GM12892 (cell line): ENCODE results near the gene TTC9C.
A peak's percentile ranks its signal among the peaks of the same experiment; 100 is the strongest.

Experiments
- DNase-seq: peaks from one replicate; pipeline ENCODE4 v3.0.0; 2011; ENCODE audit not compliant: insufficient read length
- FAIRE-seq: peaks from 2 replicates; lab custom pipeline; 2011; peaks lifted over from hg19 to GRCh38; lab: Jason Lieb, UNC
- POLR2A ChIP-seq: IDR thresholded peaks from 2 replicates; pipeline ENCODE4 v1.6.1; 2011; ENCODE audit warnings: low read depth, low read length, control low read depth
- POLR2AphosphoS5 ChIP-seq: IDR thresholded peaks from 2 replicates; pipeline ENCODE4 v1.6.1; 2011; ENCODE audit warnings: low read depth, low read length, control low read depth
- TAF1 ChIP-seq: IDR thresholded peaks from 2 replicates; pipeline ENCODE4 v1.6.1; 2011; ENCODE audit warnings: low read depth, mild to moderate bottlenecking, control low read depth, low read length, borderline replicate concordance

The TTC9C gene

GRCh38 chr11:62715150-62716130 is 12.8 kb upstream of the TTC9C start:
- DNase-seq (no peak), FAIRE-seq (no peak)
- TF ChIP-seq TAF1 (no peak), POLR2AphosphoS5 (no peak)

- DNase-seq = no peak
These were observed 12.1 kb upstream of the TTC9C start for GRCh38 chr11:62716206-62716605.

GRCh38 chr11:62716816-62717215 is 11.5 kb upstream of the TTC9C start:
- FAIRE-seq = no peak
- DNase-seq = no peak
- no peak for TF ChIP-seq POLR2AphosphoS5
- no peak for TF ChIP-seq TAF1
- TF ChIP-seq POLR2A = no peak

More at GRCh38 chr11:62716206-62716605, 12.1 kb upstream of the TTC9C start:
- TF ChIP-seq POLR2AphosphoS5 (no peak), POLR2A (no peak), TAF1 (no peak)
- FAIRE-seq = no peak

GRCh38 chr11:62719302-62719978 is 8.8 kb upstream of the TTC9C start:
- FAIRE-seq = no peak

GRCh38 chr11:62721994-62722393 is 6.3 kb upstream of the TTC9C start:
- TF ChIP-seq POLR2AphosphoS5 = no peak
- no peak for TF ChIP-seq POLR2A
- DNase-seq = no peak
- FAIRE-seq = no peak

More at GRCh38 chr11:62719302-62719978, 8.8 kb upstream of the TTC9C start:
- no peak for DNase-seq
- no peak for TF ChIP-seq POLR2A
- no peak for TF ChIP-seq TAF1
- no peak for TF ChIP-seq POLR2AphosphoS5

- FAIRE-seq (no peak), DNase-seq (no peak)
- TF ChIP-seq POLR2A = no peak
- no peak for TF ChIP-seq POLR2AphosphoS5
- no peak for TF ChIP-seq TAF1
These were observed 4.1 kb upstream of the TTC9C start for GRCh38 chr11:62724171-62724570.

GRCh38 chr11:62725646-62726045 is 2.6 kb upstream of the TTC9C start:
- DNase-seq = no peak
- TF ChIP-seq TAF1 = no peak
- no peak for TF ChIP-seq POLR2AphosphoS5
- no peak for TF ChIP-seq POLR2A
- FAIRE-seq = no peak

- TF ChIP-seq POLR2AphosphoS5 (no peak), TAF1 (0 out of 2 replicates have a peak, but pooled peaks have one; percentile 28), POLR2A (no peak)
- peak; percentile 21 for FAIRE-seq
- no peak for DNase-seq
These were observed 2.0 kb upstream of the TTC9C start for GRCh38 chr11:62726156-62726914.

GRCh38 chr11:62726915-62727164 is 1.4 kb upstream of the TTC9C start:
- FAIRE-seq (no peak), DNase-seq (no peak)
- TF ChIP-seq TAF1 (peak; percentile 41; the same call in 1 of the 2 replicates), POLR2AphosphoS5 (no peak), POLR2A (no peak)

- peak; percentile 97 for FAIRE-seq
- TF ChIP-seq POLR2A = peak; percentile 98
- peak; percentile 96 for TF ChIP-seq POLR2AphosphoS5
- no peak for TF ChIP-seq TAF1
These were observed 968 bp upstream of the TTC9C start, which contains the start of gene HNRNPUL2 for GRCh38 chr11:62727165-62727871. Gene HNRNPUL2 (minus strand): TSS chr11:62727457. CDS start chr11:62727156, 301 bp downstream.

More at GRCh38 chr11:62727165-62727871, 968 bp upstream of the TTC9C start, which contains the start of gene HNRNPUL2:
- DNase-seq = peak; percentile 93
